H1 (cell line): ENCODE data around the gene PRKCZ. TPM values are rescaled to one million over a fixed set of nuclear protein-coding genes. Genes with fewer than 3 reads are reported as not detected.

Experiments
- CTCF ChIA-PET: fragments of 300-600 bp; sonication (Branson Sonifier 250); formaldehyde crosslinking; loops from one replicate; lab custom pipeline; 2021; ENCODE audit not compliant: partially characterized antibody; lab: Charles Lee
- POLR2A ChIA-PET: fragments of 300-600 bp; sonication (Branson Sonifier 250); formaldehyde crosslinking; loops from one replicate; lab custom pipeline; 2021; ENCODE audit warnings: inconsistent platforms; ENCODE audit not compliant: partially characterized antibody; lab: Charles Lee
- DNase-seq, 2 experiments: peaks; one replicate each; pipeline versions ENCODE4 v3.0.0 to v3.0.0-alpha.2; 2010 to 2022; ENCODE audit warnings: low spot score in 2 of 2, low read depth in 1 of 2, mixed read lengths in 1 of 2
- FAIRE-seq: peaks from 2 replicates; lab custom pipeline; 2011; peaks lifted over from hg19 to GRCh38; lab: Jason Lieb, UNC
- H2AFZ ChIP-seq: 2 replicates; pipeline ENCODE4 v1.8.1; 2012; ENCODE audit warnings: low read length, inconsistent platforms
- H2AK5ac ChIP-seq: 2 replicates; pipeline ENCODE4 v1.6.1; 2013; ENCODE audit warnings: low read depth, low read length
- H2BK120ac ChIP-seq: replicated peaks from 2 replicates; pipeline ENCODE3; 2013; ENCODE audit warnings: low read depth, low read length, inconsistent platforms
- H2BK12ac ChIP-seq: 2 replicates; pipeline ENCODE4 v1.6.1; 2013; ENCODE audit warnings: low read depth, low read length
- H2BK15ac ChIP-seq: 2 replicates; pipeline ENCODE4 v1.6.1; 2013; ENCODE audit warnings: low read length
- H2BK20ac ChIP-seq: 2 replicates; pipeline ENCODE4 v1.6.1; 2013; ENCODE audit warnings: low read length
- H2BK5ac ChIP-seq: 2 replicates; pipeline ENCODE4 v1.6.1; 2013; ENCODE audit warnings: low read depth, low read length
- H3K14ac ChIP-seq: 2 replicates; pipeline ENCODE4 v1.6.1; 2013; ENCODE audit warnings: inconsistent platforms; ENCODE audit not compliant: insufficient read length
- H3K18ac ChIP-seq: 2 replicates; pipeline ENCODE4 v1.6.1; 2013; ENCODE audit warnings: low read length; ENCODE audit errors: extremely low read depth
- H3K23ac ChIP-seq: 2 replicates; pipeline ENCODE4 v1.6.1; 2013; ENCODE audit warnings: inconsistent platforms; ENCODE audit not compliant: insufficient read length
- H3K23me2 ChIP-seq: 2 replicates; pipeline ENCODE4 v1.6.1; 2013; ENCODE audit warnings: low read depth, low read length
- H3K27ac ChIP-seq: 2 replicates; pipeline ENCODE4 v1.6.1; 2011; ENCODE audit warnings: low read depth, low read length, inconsistent platforms
- H3K27me3 ChIP-seq, 4 experiments: replicated peaks in 1 of 4; 1 replicate in 1 of 4; 2 replicates in 3 of 4; pipeline versions ENCODE4 v1.6.1 to v1.8.1; 2011 to 2013; ENCODE audit warnings: low read length in 3 of 4, mild to moderate bottlenecking in 3 of 4, inconsistent platforms in 2 of 4, mixed read lengths in 2 of 4, moderate library complexity in 1 of 4; ENCODE audit not compliant: control insufficient read depth in 3 of 4, insufficient read depth in 3 of 4; ENCODE audit errors: extremely low read depth in 1 of 4
- H3K36me3 ChIP-seq, 4 experiments: 2 replicates each; pipeline versions ENCODE4 v1.6.1 to v1.8.1; 2011 to 2013; ENCODE audit warnings: mild to moderate bottlenecking in 4 of 4, low read length in 3 of 4, moderate library complexity in 2 of 4, control low read depth in 1 of 4, inconsistent platforms in 1 of 4; ENCODE audit not compliant: insufficient read depth in 4 of 4, control insufficient read depth in 2 of 4
- H3K4ac ChIP-seq: replicated peaks from 2 replicates; pipeline ENCODE3; 2013; ENCODE audit warnings: low read length, low read depth, mixed read lengths, inconsistent platforms; ENCODE audit not compliant: insufficient read length
- H3K4me1 ChIP-seq, 4 experiments: replicated peaks in 1 of 4; 1 replicate in 1 of 4; 2 replicates in 3 of 4; pipeline versions ENCODE4 v1.6.1 to v1.8.1; 2011 to 2013; ENCODE audit warnings: low read length in 3 of 4, inconsistent platforms in 2 of 4, mixed read lengths in 1 of 4; ENCODE audit not compliant: insufficient read depth in 4 of 4, control insufficient read depth in 3 of 4
- H3K4me2 ChIP-seq, 2 experiments: 2 replicates each; pipeline versions ENCODE4 v1.6.1 to v1.8.1; 2011 to 2013; ENCODE audit warnings: low read depth in 2 of 2, low read length in 2 of 2, control low read depth in 1 of 2, inconsistent platforms in 1 of 2, mild to moderate bottlenecking in 1 of 2; ENCODE audit not compliant: insufficient read depth in 1 of 2
- H3K4me3 ChIP-seq, 4 experiments: fragments of 200-600, 300-600 bp in 1 of 4; sonication (generic), shearing (Covaris generic), sonication (Bioruptor Twin) in 1 of 4; 2 replicates each; pipeline versions ENCODE4 v1.5.1 to v1.8.1; 2011 to 2016; ENCODE audit warnings: low read length in 4 of 4, low read depth in 3 of 4, control low read depth in 2 of 4, inconsistent platforms in 2 of 4, mild to moderate bottlenecking in 2 of 4, mixed read lengths in 1 of 4, moderate library complexity in 1 of 4; ENCODE audit not compliant: insufficient read depth in 2 of 4; ENCODE audit errors: extremely low read depth in 1 of 4
- H3K56ac ChIP-seq: replicated peaks from 2 replicates; pipeline ENCODE3; 2013; ENCODE audit warnings: low read depth, mild to moderate bottlenecking, mixed read lengths, low read length, inconsistent platforms; ENCODE audit not compliant: insufficient read length
- H3K79me1 ChIP-seq: 2 replicates; pipeline ENCODE4 v1.6.1; 2013; ENCODE audit warnings: low read depth, low read length, control low read depth
- H3K79me2 ChIP-seq, 2 experiments: 2 replicates each; pipeline versions ENCODE4 v1.6.1 to v1.8.1; 2012 to 2013; ENCODE audit warnings: low read length in 2 of 2, mild to moderate bottlenecking in 2 of 2, inconsistent platforms in 1 of 2; ENCODE audit not compliant: insufficient read depth in 2 of 2, control insufficient read depth in 1 of 2
- H3K9ac ChIP-seq, 4 experiments: replicated peaks in 1 of 4; 1 replicate in 1 of 4; 2 replicates in 3 of 4; pipeline versions ENCODE4 v1.6.1 to v1.8.1; 2011 to 2013; ENCODE audit warnings: low read depth in 3 of 4, low read length in 3 of 4, control low read depth in 2 of 4, mild to moderate bottlenecking in 2 of 4, moderate library complexity in 2 of 4, inconsistent platforms in 1 of 4; ENCODE audit errors: extremely low read depth in 1 of 4
- H3K9me3 ChIP-seq, 2 experiments: 2 replicates each; pipeline versions ENCODE4 v1.6.1 to v1.8.1; 2012 to 2013; ENCODE audit warnings: mild to moderate bottlenecking in 2 of 2, moderate library complexity in 2 of 2, control low read depth in 1 of 2, inconsistent platforms in 1 of 2, low read depth in 1 of 2, low read length in 1 of 2, mixed read lengths in 1 of 2; ENCODE audit not compliant: insufficient read depth in 2 of 2
- H4K20me1 ChIP-seq, 2 experiments: replicated peaks in 1 of 2; 2 replicates each; pipeline versions ENCODE3 to v1.8.1; 2011 to 2013; ENCODE audit warnings: inconsistent platforms in 2 of 2, low read length in 2 of 2, mild to moderate bottlenecking in 1 of 2; ENCODE audit not compliant: insufficient read depth in 2 of 2, control insufficient read depth in 1 of 2
- H4K5ac ChIP-seq: 2 replicates; pipeline ENCODE4 v1.6.1; 2013; ENCODE audit warnings: low read length, low read depth, mixed read lengths, inconsistent platforms; ENCODE audit not compliant: insufficient read length
- H4K8ac ChIP-seq: 2 replicates; pipeline ENCODE4 v1.8.0; 2013; ENCODE audit warnings: mild to moderate bottlenecking, moderate library complexity, low read length, inconsistent platforms; ENCODE audit not compliant: insufficient read depth; ENCODE audit errors: extremely low read depth
- H4K91ac ChIP-seq: replicated peaks from 2 replicates; pipeline ENCODE3; 2013; ENCODE audit warnings: low read length, mixed read lengths, inconsistent platforms; ENCODE audit not compliant: insufficient read length
- ASH2L ChIP-seq: fragments of 200-600, 300-600 bp; sonication (generic); IDR thresholded peaks from one replicate; pipeline ENCODE4 v1.7.1; 2017; ENCODE audit warnings: low read length
- BCL11A ChIP-seq, 2 experiments: IDR thresholded peaks; one replicate each; pipeline ENCODE4 v1.6.1; 2011; ENCODE audit warnings: low read depth in 2 of 2, low read length in 2 of 2, mild to moderate bottlenecking in 2 of 2
- FOSL1 ChIP-seq: IDR thresholded peaks from 2 replicates; pipeline ENCODE4 v1.6.1; 2011; ENCODE audit warnings: mild to moderate bottlenecking, low read depth, low read length, moderate library complexity; ENCODE audit not compliant: insufficient read depth
- GABPA ChIP-seq: IDR thresholded peaks from 2 replicates; pipeline ENCODE4 v1.6.1; 2011; ENCODE audit warnings: mild to moderate bottlenecking, low read length, moderate library complexity, borderline replicate concordance; ENCODE audit not compliant: insufficient read depth
- GTF2F1 ChIP-seq: IDR thresholded peaks from 2 replicates; pipeline ENCODE4 v1.6.1; 2012; ENCODE audit warnings: low read depth, low read length, improper control_type of control experiment, borderline replicate concordance
- HDAC6 ChIP-seq: IDR thresholded peaks from one replicate; pipeline ENCODE4 v1.7.1; 2012; ENCODE audit warnings: low read depth, mild to moderate bottlenecking, inconsistent platforms, low read length, moderate library complexity
- KDM1A ChIP-seq: fragments of 200-600, 300-600 bp; sonication (generic); IDR thresholded peaks from 2 replicates; pipeline ENCODE4 v1.7.1; 2016; ENCODE audit warnings: mild to moderate bottlenecking, low read length, borderline replicate concordance
- KDM5A ChIP-seq: fragments of 200-600 bp; IDR thresholded peaks from 2 replicates; pipeline ENCODE4 v1.7.1; 2012; ENCODE audit warnings: mild to moderate bottlenecking, low read length, inconsistent platforms, mixed read lengths
- POU5F1 ChIP-seq: IDR thresholded peaks from 2 replicates; pipeline ENCODE4 v1.6.1; 2011; ENCODE audit warnings: low read depth, mild to moderate bottlenecking, low read length, moderate library complexity
- RNF2 ChIP-seq: fragments of 200-900, 300-1000 bp; sonication (generic); IDR thresholded peaks from 2 replicates; pipeline ENCODE4 v1.7.1; 2016; ENCODE audit warnings: borderline replicate concordance, low read depth, mild to moderate bottlenecking, antibody characterized with exemption, low read length; ENCODE audit not compliant: poor library complexity, severe bottlenecking; ENCODE audit errors: missing control alignments
- RXRA ChIP-seq: IDR thresholded peaks from 2 replicates; pipeline ENCODE4 v1.6.1; 2011; ENCODE audit warnings: low read depth, mild to moderate bottlenecking, low read length, moderate library complexity; ENCODE audit not compliant: insufficient read depth
- SP2 ChIP-seq: IDR thresholded peaks from 2 replicates; pipeline ENCODE4 v1.6.1; 2012; ENCODE audit warnings: mild to moderate bottlenecking, low read length, inconsistent platforms
- TEAD4 ChIP-seq: IDR thresholded peaks from 2 replicates; pipeline ENCODE4 v1.6.1; 2012; ENCODE audit warnings: low read depth, low read length, inconsistent platforms, mixed read lengths
- ZNF274 ChIP-seq: IDR thresholded peaks from 2 replicates; pipeline ENCODE4 v1.7.0; 2012; ENCODE audit warnings: low read length, borderline replicate concordance; ENCODE audit errors: extremely low read depth
- WGBS, 2 experiments: shearing (Covaris generic) in 1 of 2; methylation state at CpG; one replicate each; pipeline versions ENCODE4 v1.1.6 to v1.1.7; 2013 to 2015; ENCODE audit warnings: low lambda C conversion rate in 2 of 2, mixed read lengths in 2 of 2, inconsistent platforms in 1 of 2, low coverage in 1 of 2, missing lambda C conversion rate in 1 of 2; ENCODE audit not compliant: insufficient replicate concordance in 2 of 2, insufficient coverage in 1 of 2, insufficient read length in 1 of 2; ENCODE audit errors: extremely low coverage in 1 of 2, missing lambda C conversion rate in 1 of 2; 5-methylcytosine and 5-hydroxymethylcytosine counted together
- polyA plus RNA-seq, 7 experiments: library from polyadenylated mRNA; depleted of rRNA in 3 of 7; stranded (reverse) in 5 of 7; unstranded in 2 of 7; fragments of >200 nt in 5 of 7; fragments of 200-250 nt in 2 of 7; gene quantifications; 1 replicate in 5 of 7; 2 replicates in 1 of 7; 4 replicates in 1 of 7; pipeline versions ENCODE4 v1.2.1 to v1.2.3, GENCODE V29; 2011 to 2013; ENCODE audit warnings: missing spikeins in 2 of 7, mixed read lengths in 2 of 7
- total RNA-seq: library from RNA; stranded (reverse); fragmentation: NEBNext Ultra II Directional; extraction: Animal tissue kit (Norgen Biotek cat#: 25700); gene quantifications from 2 replicates; pipeline ENCODE4 v1.2.1, GENCODE V29; 2021

The PRKCZ gene
- total and polyA plus RNA-seq, 2 of the 8 experiments (the other 6 are each of a cell fraction or from before 2014, with no cell fraction given) = 37.4 to 45.1 TPM

GRCh38 chr1:2082064-2082463 is 31.9 kb downstream of the PRKCZ start:
- H3K36me3 ChIP-seq = peaks cover 0 to 2% (median 0%) of the 10 kb centered on the region in 4 experiments; a peak in 1 of 8 replicates
- DNase-seq (no peak), FAIRE-seq (no peak)
- no peak overlapping the region for H3K4ac ChIP-seq
- H3K79me2 ChIP-seq = peaks cover 0 to 17% of the 10 kb centered on the region in 2 experiments; a peak in 1 of 4 replicates
- no peaks in the 10 kb centered on the region; a peak in 1 of 7 replicates for H3K4me1 ChIP-seq
- H3K18ac ChIP-seq = no peak overlapping the region
- 93% methylated on average over 13 of the region's 22 CpGs; no CpG with 5 or more reads in 1 of the 2 experiments for WGBS, 2 experiments
- H3K27me3 ChIP-seq = no peaks in the 10 kb centered on the region
- H3K23ac ChIP-seq = no peak overlapping the region
- H4K20me1 ChIP-seq = peaks cover 0 to 2% of the 10 kb centered on the region in 2 experiments
- H2BK5ac ChIP-seq = no peak overlapping the region
- H4K91ac ChIP-seq = no peak overlapping the region
- no peaks in the 10 kb centered on the region for H3K23me2 ChIP-seq
- no peak overlapping the region for H3K4me2 ChIP-seq
- no peak overlapping the region for H3K4me3 ChIP-seq
- no peak overlapping the region for H2BK20ac ChIP-seq
- POLR2A ChIA-PET = interaction anchor here (1.2 kb wide), 1 partner anchor 138 kb away, joined by 3 read pairs; no protein-coding TSS in a partner anchor
- H3K56ac ChIP-seq = no peak overlapping the region
- CTCF ChIA-PET = interaction anchor here (1.2 kb wide), 1 partner anchor 127 kb away, joined by 3 read pairs; no protein-coding TSS in a partner anchor
- H4K8ac ChIP-seq = no peak overlapping the region
- H2BK15ac ChIP-seq = no peak overlapping the region
- no peak overlapping the region for H2AFZ ChIP-seq
- H3K14ac ChIP-seq = no peak overlapping the region
- H2BK120ac ChIP-seq = no peak overlapping the region
- peaks cover 9 to 13% of the 10 kb centered on the region in 2 experiments for H3K9me3 ChIP-seq
- H3K27ac ChIP-seq = no peak overlapping the region
- H2AK5ac ChIP-seq = no peak overlapping the region
- H3K79me1 ChIP-seq = peaks cover 7% of the 10 kb centered on the region; the same call in 1 of the 2 replicates
- H3K9ac ChIP-seq = no peak overlapping the region
- no peak overlapping the region for H4K5ac ChIP-seq
- H2BK12ac ChIP-seq = no peak overlapping the region
- no peak for TF ChIP-seq TEAD4
- no peak for TF ChIP-seq RNF2
- TF ChIP-seq ASH2L = no peak
- no peak for TF ChIP-seq GTF2F1
- no peak for TF ChIP-seq POU5F1
- TF ChIP-seq GABPA = no peak
- no peak for TF ChIP-seq HDAC6
- TF ChIP-seq SP2 = no peak
- TF ChIP-seq KDM1A = no peak
- TF ChIP-seq RXRA = no peak
- no peak for TF ChIP-seq FOSL1
- no peak for TF ChIP-seq KDM5A
- no peak for TF ChIP-seq BCL11A (IDR thresholded peaks at IDR 0.05; ENCODE audit: low read depth in 2 of 2, low read length in 2 of 2)
- no peak for TF ChIP-seq ZNF274
